ENCODE data around the gene WDR88.

- TF ChIP-seq CTCF (conservative IDR thresholded peaks at IDR 0.05; ENCODE audit: low read length) (no peak), EZH2phosphoT487 (IDR thresholded peaks at IDR 0.05; ENCODE audit: borderline replicate concordance, low read depth, low read length) (no peak)
These were observed 28.0 kb downstream of the WDR88 start for GRCh38 chr19:33159893-33160292.

Measured in OCI-LY7 (cell line).